PFSK-1 (cell line): ENCODE data around the gene AP2B1.

ENCODE experiments used
- POLR2AphosphoS5 ChIP-seq: IDR thresholded peaks from 2 replicates; pipeline ENCODE4 v1.6.1; 2012; ENCODE audit warnings: low read depth, mild to moderate bottlenecking, control low read depth, low read length, moderate library complexity
- REST ChIP-seq, 2 experiments: IDR thresholded peaks; 2 replicates each; pipeline versions ENCODE4 v1.6.1 to v1.8.0; 2011 to 2012; ENCODE audit warnings: low read depth in 2 of 2, low read length in 2 of 2, control low read depth in 1 of 2, inconsistent platforms in 1 of 2, mild to moderate bottlenecking in 1 of 2, moderate library complexity in 1 of 2; ENCODE audit not compliant: insufficient read depth in 1 of 2
- SIN3A ChIP-seq: IDR thresholded peaks from 2 replicates; pipeline ENCODE4 v1.6.1; 2012; ENCODE audit warnings: mild to moderate bottlenecking, low read length, moderate library complexity, borderline replicate concordance; ENCODE audit not compliant: insufficient read depth
- TAF1 ChIP-seq: IDR thresholded peaks from 2 replicates; pipeline ENCODE4 v1.6.1; 2012; ENCODE audit warnings: low read length, control low read depth, borderline replicate concordance; ENCODE audit not compliant: insufficient read depth

- TF ChIP-seq SIN3A: no peak
- no peak for TF ChIP-seq REST (IDR thresholded peaks at IDR 0.05; ENCODE audit: insufficient read depth in 1 of 2, low read depth in 2 of 2, low read length in 2 of 2)
- no peak for TF ChIP-seq POLR2AphosphoS5
- TF ChIP-seq TAF1: no peak
These were observed 158.7 kb downstream of the AP2B1 start for GRCh38 chr17:35745749-35746320.
